ENCODE results near the gene IGFL1.

DNA sequence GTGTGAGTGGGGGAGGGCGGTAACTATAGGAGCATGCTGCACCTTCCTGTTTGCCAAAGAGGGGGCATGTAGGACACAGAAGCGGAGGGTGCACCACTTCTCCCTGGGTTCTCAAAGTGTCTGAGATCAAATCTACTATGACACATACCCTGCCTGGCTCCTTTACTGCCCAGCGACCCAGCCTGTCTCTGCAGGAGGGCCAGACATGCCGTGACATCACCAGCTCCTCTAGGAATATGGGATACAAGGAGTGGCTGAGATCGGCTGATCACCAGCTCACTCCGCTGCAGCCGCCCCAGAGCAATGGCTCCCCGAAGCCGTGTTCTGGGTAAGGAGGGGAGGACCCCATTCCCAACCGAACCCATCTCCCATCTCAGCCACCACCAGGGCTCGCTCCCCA, 16.4 kb upstream of the IGFL1 start:
- TF ChIP-seq, protein P1, sequence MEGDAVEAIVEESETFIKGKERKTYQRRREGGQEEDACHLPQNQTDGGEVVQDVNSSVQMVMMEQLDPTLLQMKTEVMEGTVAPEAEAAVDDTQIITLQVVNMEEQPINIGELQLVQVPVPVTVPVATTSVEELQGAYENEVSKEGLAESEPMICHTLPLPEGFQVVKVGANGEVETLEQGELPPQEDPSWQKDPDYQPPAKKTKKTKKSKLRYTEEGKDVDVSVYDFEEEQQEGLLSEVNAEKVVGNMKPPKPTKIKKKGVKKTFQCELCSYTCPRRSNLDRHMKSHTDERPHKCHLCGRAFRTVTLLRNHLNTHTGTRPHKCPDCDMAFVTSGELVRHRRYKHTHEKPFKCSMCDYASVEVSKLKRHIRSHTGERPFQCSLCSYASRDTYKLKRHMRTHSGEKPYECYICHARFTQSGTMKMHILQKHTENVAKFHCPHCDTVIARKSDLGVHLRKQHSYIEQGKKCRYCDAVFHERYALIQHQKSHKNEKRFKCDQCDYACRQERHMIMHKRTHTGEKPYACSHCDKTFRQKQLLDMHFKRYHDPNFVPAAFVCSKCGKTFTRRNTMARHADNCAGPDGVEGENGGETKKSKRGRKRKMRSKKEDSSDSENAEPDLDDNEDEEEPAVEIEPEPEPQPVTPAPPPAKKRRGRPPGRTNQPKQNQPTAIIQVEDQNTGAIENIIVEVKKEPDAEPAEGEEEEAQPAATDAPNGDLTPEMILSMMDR (conservative IDR thresholded peaks at IDR 0.05; ENCODE audit: low read depth, low read length): no peak
- TF ChIP-seq USF2 (IDR thresholded peaks at IDR 0.05; ENCODE audit: low read depth, low read length): no peak
- TF ChIP-seq SMC3 (IDR thresholded peaks at IDR 0.05; ENCODE audit: low read depth, low read length): no peak
- TF ChIP-seq POLR2A (IDR thresholded peaks at IDR 0.05; ENCODE audit: low read depth, low read length): no peak
- TF ChIP-seq RAD21 (IDR thresholded peaks at IDR 0.05; ENCODE audit: low read length): no peak
- TF ChIP-seq RFX5 (IDR thresholded peaks at IDR 0.05; ENCODE audit: low read depth, low read length): no peak
- TF ChIP-seq FOS (IDR thresholded peaks at IDR 0.05; ENCODE audit: low read depth, low read length): no peak
- TF ChIP-seq, protein P2, sequence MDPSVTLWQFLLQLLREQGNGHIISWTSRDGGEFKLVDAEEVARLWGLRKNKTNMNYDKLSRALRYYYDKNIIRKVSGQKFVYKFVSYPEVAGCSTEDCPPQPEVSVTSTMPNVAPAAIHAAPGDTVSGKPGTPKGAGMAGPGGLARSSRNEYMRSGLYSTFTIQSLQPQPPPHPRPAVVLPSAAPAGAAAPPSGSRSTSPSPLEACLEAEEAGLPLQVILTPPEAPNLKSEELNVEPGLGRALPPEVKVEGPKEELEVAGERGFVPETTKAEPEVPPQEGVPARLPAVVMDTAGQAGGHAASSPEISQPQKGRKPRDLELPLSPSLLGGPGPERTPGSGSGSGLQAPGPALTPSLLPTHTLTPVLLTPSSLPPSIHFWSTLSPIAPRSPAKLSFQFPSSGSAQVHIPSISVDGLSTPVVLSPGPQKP (IDR thresholded peaks at IDR 0.05; ENCODE audit: borderline replicate concordance, low read depth, low read length): no peak
- TF ChIP-seq RCOR1 (IDR thresholded peaks at IDR 0.05; ENCODE audit: insufficient replicate concordance, low read length): no peak
